Measurements from ENCODE around the gene ARSK. TPM values are rescaled to one million over a fixed set of nuclear protein-coding genes. Genes with fewer than 3 reads are reported as not detected.

The ARSK gene
- total RNA-seq, 1 experiment from 2014 or later = 13.7 TPM

GRCh38 chr5:95647886-95648860 lies 93.3 kb downstream of the ARSK start:
- H3K36me3 ChIP-seq (ENCODE audit: control insufficient read depth, insufficient read depth, low read length) = no peaks in the 10 kb centered on the region
- no peaks in the 10 kb centered on the region for H3K9me3 ChIP-seq (ENCODE audit: control insufficient read depth, insufficient read depth, low read depth, low read length)
- H3K4me1 ChIP-seq (ENCODE audit: control insufficient read depth, insufficient read depth, low read length) = peaks cover 20% of the 10 kb centered on the region
- ChIA-PET POLR2A (no interaction called here), CTCF (no interaction called here)
- in situ Hi-C loops (cut with HindIII; ENCODE audit: low pct_unique_long_range_greater_than_20kb, low sequenced_read_pairs) (no loop called here), intact Hi-C loops (cut with micrococcal nuclease; ENCODE audit: unreplicated experiment) (loop anchor here (5.0 kb wide), 1 partner anchor 84 kb away; the partner anchor contains the start of gene RHOBTB3)
- ATAC-seq (no peak), DNase-seq (ENCODE audit: low read depth, low spot score) (no peak)
- H3K27ac ChIP-seq (ENCODE audit: low read length) = peak overlapping the region; percentile 95
- H3K27me3 ChIP-seq (ENCODE audit: control insufficient read depth, insufficient read depth, low read length) = no peaks in the 10 kb centered on the region
- peak overlapping the region; percentile 0 to 53; a peak in 3 of 4 replicates for H3K4me3 ChIP-seq (ENCODE audit: low read depth in 2 of 2, low read length in 2 of 2)
- no TSS peak for BruUV-seq (replicated peaks)
- no peak for TF ChIP-seq REST (IDR thresholded peaks at IDR 0.05; ENCODE audit: insufficient read depth in 1 of 2, low read depth in 2 of 2, low read length in 1 of 2)
- no peak for TF ChIP-seq POLR2AphosphoS5 (IDR thresholded peaks at IDR 0.05; ENCODE audit: low read depth, low read length)
- TF ChIP-seq TCF7L2 (IDR thresholded peaks at IDR 0.05; ENCODE audit: low read depth, low read length) = no peak
- TF ChIP-seq CTCF (IDR thresholded peaks at IDR 0.05) = no peak
- no peak for TF ChIP-seq SIN3A (IDR thresholded peaks at IDR 0.05; ENCODE audit: borderline replicate concordance, insufficient read depth, low read depth, low read length)

GRCh38 chr5:95649274-95649673 lies 94.4 kb downstream of the ARSK start:
- ChIA-PET CTCF (no interaction called here), POLR2A (no interaction called here)
- BruUV-seq (replicated peaks) = no TSS peak
- in situ Hi-C loops (cut with HindIII; ENCODE audit: low pct_unique_long_range_greater_than_20kb, low sequenced_read_pairs) = no loop called here
- intact Hi-C loops (cut with micrococcal nuclease; ENCODE audit: unreplicated experiment) = loop anchor here (5.0 kb wide), 1 partner anchor 83 kb away; the partner anchor contains the start of gene RHOBTB3
- Histone ChIP-seq H3K9me3 (ENCODE audit: control insufficient read depth, insufficient read depth, low read depth, low read length) (no peaks in the 10 kb centered on the region), H3K4me3 (ENCODE audit: low read depth in 2 of 2, low read length in 2 of 2) (no peak overlapping the region), H3K36me3 (ENCODE audit: control insufficient read depth, insufficient read depth, low read length) (no peaks in the 10 kb centered on the region), H3K27ac (ENCODE audit: low read length) (no peak overlapping the region), H3K4me1 (ENCODE audit: control insufficient read depth, insufficient read depth, low read length) (peaks cover 20% of the 10 kb centered on the region), H3K27me3 (ENCODE audit: control insufficient read depth, insufficient read depth, low read length) (no peaks in the 10 kb centered on the region)
- DNase-seq (ENCODE audit: low read depth, low spot score) (no peak), ATAC-seq (no peak)
- TF ChIP-seq TCF7L2 (IDR thresholded peaks at IDR 0.05; ENCODE audit: low read depth, low read length) (no peak), POLR2AphosphoS5 (IDR thresholded peaks at IDR 0.05; ENCODE audit: low read depth, low read length) (no peak), CTCF (IDR thresholded peaks at IDR 0.05) (no peak), REST (IDR thresholded peaks at IDR 0.05; ENCODE audit: insufficient read depth in 1 of 2, low read depth in 2 of 2, low read length in 1 of 2) (no peak)

Measured in Panc1 (cell line).